HCT116 (cell line): ENCODE measurements around the gene LRRC4C. TPM values are rescaled to one million over a fixed set of nuclear protein-coding genes. Genes with fewer than 3 reads are reported as not detected.

ENCODE experiments used
- ATAC-seq: fragments of 200-7000 bp; cut with Tn5 transposase; 2 replicates; pipeline ENCODE4 v1.9.1; 2020; ENCODE audit warnings: mild to moderate bottlenecking, moderate library complexity
- BruUV-seq: library from RNA; stranded (reverse); fragments of 400-500 nt; replicated peaks from 2 replicates; lab custom pipeline; 2021; lab: Mats Ljungman, UMichigan
- CTCF ChIA-PET: fragments of 300-600 bp; sonication (Branson Sonifier 250); formaldehyde crosslinking; loops from one replicate; lab custom pipeline; 2021; ENCODE audit warnings: antibody characterized with exemption; lab: Charles Lee
- POLR2A ChIA-PET: fragments of 300-600, 350-600 bp; sonication (Branson Sonifier 250); formaldehyde crosslinking; loops from one replicate; lab custom pipeline; 2021; ENCODE audit warnings: antibody characterized with exemption; lab: Charles Lee
- RAD21 ChIA-PET, 2 experiments: fragments of 300-600 bp; sonication (Branson Sonifier 250); formaldehyde crosslinking; loops; one replicate each; lab custom pipeline; 2023; ENCODE audit warnings: low total read pairs in 2 of 2; ENCODE audit not compliant: uncharacterized antibody in 2 of 2, unreplicated experiment in 2 of 2, low non-redundant PET in 1 of 2; lab: Charles Lee
- DNase-seq: peaks from one replicate; pipeline ENCODE4 v3.0.0-alpha.2; 2010; ENCODE audit warnings: low read depth, low spot score
- H2AFZ ChIP-seq: fragments of 200-600 bp; shearing (Covaris generic), sonication (generic); 2 replicates; pipeline ENCODE4 v1.6.1; 2017; ENCODE audit warnings: low read depth, mixed run types, mixed read lengths, antibody characterized with exemption, low read length; ENCODE audit not compliant: poor library complexity, severe bottlenecking
- H3K27ac ChIP-seq: 2 replicates; pipeline ENCODE4 v1.5.1; 2012; ENCODE audit warnings: low read depth, low read length
- H3K27me3 ChIP-seq: fragments of 200-600 bp; sonication (generic); 2 replicates; pipeline ENCODE4 v1.6.1; 2016; ENCODE audit warnings: mixed run types, low read length, mixed read lengths; ENCODE audit not compliant: insufficient read depth
- H3K36me3 ChIP-seq, 2 experiments: fragments of 200-500 bp in 1 of 2; fragments of 200-600 bp in 1 of 2; sonication (Bioruptor generic) in 1 of 2; sonication (generic) in 1 of 2; 2 replicates each; pipeline versions ENCODE4 v1.5.1 to v1.6.1; 2014 to 2016; ENCODE audit warnings: low read length in 2 of 2, inconsistent platforms in 1 of 2, mixed read lengths in 1 of 2, mixed run types in 1 of 2; ENCODE audit not compliant: insufficient read depth in 2 of 2, control insufficient read depth in 1 of 2
- H3K4me1 ChIP-seq, 2 experiments: fragments of 200-600 bp in 1 of 2; sonication (generic) in 1 of 2; 2 replicates each; pipeline versions ENCODE4 v1.5.1 to v1.6.1; 2012 to 2017; ENCODE audit warnings: low read length in 2 of 2, inconsistent platforms in 1 of 2, mild to moderate bottlenecking in 1 of 2, mixed read lengths in 1 of 2, mixed run types in 1 of 2, moderate library complexity in 1 of 2; ENCODE audit not compliant: insufficient read depth in 2 of 2, control insufficient read depth in 1 of 2
- H3K4me2 ChIP-seq: fragments of 200-600 bp; sonication (generic); 2 replicates; pipeline ENCODE4 v1.6.1; 2017; ENCODE audit warnings: mixed run types, low read length, mixed read lengths
- H3K4me3 ChIP-seq, 2 experiments: fragments of 200-600 bp in 1 of 2; sonication (generic) in 1 of 2; replicated peaks in 1 of 2; 2 replicates each; pipeline ENCODE4 v1.5.1; 2011 to 2016; ENCODE audit warnings: low read length in 2 of 2, control low read depth in 1 of 2, low read depth in 1 of 2, mild to moderate bottlenecking in 1 of 2, mixed read lengths in 1 of 2, mixed run types in 1 of 2
- H3K79me2 ChIP-seq: fragments of 200-600 bp; sonication (generic); 2 replicates; pipeline ENCODE4 v1.6.1; 2017; ENCODE audit warnings: mild to moderate bottlenecking, mixed run types, low read length, moderate library complexity, mixed read lengths; ENCODE audit not compliant: insufficient read depth
- H3K9ac ChIP-seq: fragments of 200-600 bp; sonication (generic); 2 replicates; pipeline ENCODE4 v1.6.1; 2016; ENCODE audit warnings: low read length, mixed read lengths
- H3K9me2 ChIP-seq: fragments of 200-600 bp; sonication (generic), shearing (Covaris generic); 2 replicates; pipeline ENCODE4 v1.6.1; 2017; ENCODE audit warnings: mixed run types, mild to moderate bottlenecking, moderate library complexity; ENCODE audit not compliant: insufficient read depth
- H3K9me3 ChIP-seq, 2 experiments: fragments of 200-500 bp in 1 of 2; fragments of 200-600 bp in 1 of 2; sonication (Bioruptor generic) in 1 of 2; sonication (generic) in 1 of 2; 2 replicates each; pipeline ENCODE4 v1.6.1; 2014 to 2017; ENCODE audit warnings: low read length in 2 of 2, mixed read lengths in 2 of 2, inconsistent platforms in 1 of 2, low read depth in 1 of 2, mild to moderate bottlenecking in 1 of 2, mixed run types in 1 of 2, moderate library complexity in 1 of 2; ENCODE audit not compliant: control insufficient read depth in 1 of 2, insufficient read depth in 1 of 2
- H4K20me1 ChIP-seq: fragments of 200-600 bp; sonication (generic), shearing (Covaris generic); 2 replicates; pipeline ENCODE4 v1.6.1; 2017; ENCODE audit warnings: mixed run types, mild to moderate bottlenecking, moderate library complexity; ENCODE audit not compliant: insufficient read depth
- ATF3 ChIP-seq: IDR thresholded peaks from 2 replicates; pipeline ENCODE4 v1.6.1; 2012
- CBX3 ChIP-seq: IDR thresholded peaks from 2 replicates; pipeline ENCODE4 v1.6.1; 2012; ENCODE audit warnings: low read depth
- CTCF ChIP-seq, 3 experiments: fragments of 200-600 bp in 1 of 3; sonication (generic) in 1 of 3; IDR thresholded peaks in 2 of 3; conservative IDR thresholded peaks in 1 of 3; 2 replicates each; pipeline ENCODE4 v1.5.1; 2012 to 2017; ENCODE audit warnings: low read depth in 2 of 3, low read length in 2 of 3, antibody characterized with exemption in 1 of 3, borderline replicate concordance in 1 of 3, control low read depth in 1 of 3, mild to moderate bottlenecking in 1 of 3, mixed read lengths in 1 of 3, mixed run types in 1 of 3, moderate library complexity in 1 of 3; ENCODE audit not compliant: insufficient read depth in 1 of 3
- EZH2 ChIP-seq: fragments of 200-600 bp; sonication (generic); IDR thresholded peaks from 2 replicates; pipeline ENCODE4 v1.6.1; 2017; ENCODE audit warnings: antibody characterized with exemption, mixed run types
- FOSL1 ChIP-seq: IDR thresholded peaks from 2 replicates; pipeline ENCODE4 v1.6.1; 2012; ENCODE audit warnings: low read depth
- POLR2AphosphoS5 ChIP-seq: IDR thresholded peaks from 2 replicates; pipeline ENCODE4 v1.6.1; 2011; ENCODE audit warnings: mild to moderate bottlenecking, low read depth, low read length, moderate library complexity
- RAD21 ChIP-seq: IDR thresholded peaks from 2 replicates; pipeline ENCODE4 v1.6.1; 2012; ENCODE audit warnings: low read depth, mild to moderate bottlenecking
- REST ChIP-seq: IDR thresholded peaks from 2 replicates; pipeline ENCODE4 v1.6.1; 2012; ENCODE audit warnings: low read depth
- SP1 ChIP-seq: IDR thresholded peaks from 2 replicates; pipeline ENCODE4 v1.6.1; 2012; ENCODE audit warnings: low read depth
- TCF7L2 ChIP-seq: IDR thresholded peaks from 2 replicates; pipeline ENCODE4 v1.7.0; 2011; ENCODE audit warnings: borderline replicate concordance, inconsistent platforms; ENCODE audit not compliant: insufficient read depth, insufficient read length; ENCODE audit errors: extremely low read depth
- ZBTB33 ChIP-seq: IDR thresholded peaks from 2 replicates; pipeline ENCODE4 v1.6.1; 2011; ENCODE audit warnings: mild to moderate bottlenecking, low read length, moderate library complexity; ENCODE audit not compliant: insufficient replicate concordance; ENCODE audit errors: extremely low read depth
- ZFX ChIP-seq: fragments of 450-650 bp; IDR thresholded peaks from 2 replicates; pipeline ENCODE4 v1.6.1; 2017
- intact Hi-C: fragments of 100-400 bp; cut with micrococcal nuclease; formaldehyde crosslinking; loops from 2 replicates; pipeline ENCODE4 v1.10.0; 2022
- total RNA-seq: library from RNA; stranded (reverse); gene quantifications from one replicate; pipeline ENCODE4 v1.2.1, GENCODE V29; 2021; ENCODE audit not compliant: unreplicated experiment

Gene LRRC4C
- total RNA-seq, 1 experiment from 2014 or later: not detected

GRCh38 chr11:40597546-40598113, 861.8 kb downstream of the LRRC4C start:
- Histone ChIP-seq H3K4me3 (no peak overlapping the region), H3K9ac (no peak overlapping the region), H3K79me2 (no peaks in the 10 kb centered on the region), H3K9me3 (peaks cover 9 to 19% of the 10 kb centered on the region in 2 experiments; a peak in 2 of 4 replicates), H2AFZ (no peak overlapping the region), H3K27me3 (no peaks in the 10 kb centered on the region), H3K4me2 (no peak overlapping the region), H3K36me3 (no peaks in the 10 kb centered on the region), H3K9me2 (no peaks in the 10 kb centered on the region), H3K27ac (no peak overlapping the region), H4K20me1 (no peaks in the 10 kb centered on the region), H3K4me1 (no peaks in the 10 kb centered on the region)
- no peak for DNase-seq
- POLR2A ChIA-PET: no interaction called here
- TF ChIP-seq RAD21: no peak
- no peak for TF ChIP-seq FOSL1
- TF ChIP-seq CBX3: no peak
- TF ChIP-seq SP1: no peak
- no peak for TF ChIP-seq ZBTB33
- TF ChIP-seq POLR2AphosphoS5: no peak
- no peak for TF ChIP-seq CTCF (IDR thresholded peaks at IDR 0.05 in 2 of 3, conservative IDR thresholded peaks at IDR 0.05 in 1 of 3; ENCODE audit: borderline replicate concordance in 1 of 3, insufficient read depth in 1 of 3, low read depth in 2 of 3, low read length in 2 of 3)
- no peak for TF ChIP-seq ATF3
- no peak for TF ChIP-seq REST
- no peak for TF ChIP-seq EZH2
- no peak for TF ChIP-seq ZFX
- no peak for TF ChIP-seq TCF7L2
- CTCF ChIA-PET: no interaction called here
- ATAC-seq: no peak
- intact Hi-C loops: no loop called here
- no TSS peak for BruUV-seq
- RAD21 ChIA-PET: no interaction called here
